Measurements from ENCODE around the gene ANO1. TPM values are rescaled to one million over a fixed set of nuclear protein-coding genes. Genes with fewer than 3 reads are reported as not detected.

ANO1 gene
- total RNA-seq, 4 donors from 2014 or later, result 2.3 to 9.2 (median 4.2) TPM

DNA sequence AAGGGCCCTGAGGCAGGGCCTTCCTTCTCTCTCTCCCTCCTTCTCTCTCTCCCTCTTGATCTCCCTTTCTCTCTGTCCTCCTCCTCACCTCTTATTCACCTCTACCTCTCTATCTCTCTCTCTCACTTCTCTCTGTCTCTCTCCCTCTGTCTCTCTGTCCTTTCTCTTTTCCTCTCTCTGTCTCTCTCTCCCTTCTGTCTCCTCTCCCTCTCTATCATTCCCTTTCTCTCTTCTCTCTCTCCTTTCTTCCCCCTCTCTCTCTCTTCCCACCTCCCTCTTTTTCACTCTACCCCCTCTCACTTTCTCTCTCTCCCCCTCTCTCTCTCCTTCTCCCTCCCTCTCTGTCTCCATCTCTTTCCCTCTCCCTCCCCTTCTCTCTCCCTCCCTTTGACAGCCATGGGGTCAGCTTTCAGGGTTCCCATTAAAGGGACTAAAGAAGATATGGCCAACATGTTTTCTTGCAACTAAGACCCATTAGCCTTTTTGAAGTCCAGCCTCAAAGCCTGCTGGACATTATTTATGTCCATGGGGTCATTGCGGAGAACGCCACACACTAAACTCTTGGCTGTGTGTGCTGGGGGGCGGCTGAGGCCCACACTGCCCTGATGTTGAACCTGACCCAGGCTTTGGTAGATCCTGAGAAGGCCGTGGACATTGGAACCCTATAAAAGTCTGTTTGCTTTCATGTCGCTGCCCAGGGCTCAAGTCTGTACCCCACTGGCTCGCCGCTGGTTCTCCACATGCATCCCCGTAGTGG is 15.0 kb downstream of the ANO1 start:
- no peaks in the 10 kb centered on the region for H3K27me3 ChIP-seq
- H3K9me3 ChIP-seq, result no peaks in the 10 kb centered on the region
- DNase-seq, result no peak
- TF ChIP-seq POLR2A (IDR thresholded peaks at IDR 0.05), result no peak
- TF ChIP-seq CTCF (IDR thresholded peaks at IDR 0.05 in 4 of 5, conservative IDR thresholded peaks at IDR 0.05 in 1 of 5), result no peak
- no peak overlapping the region for H3K4me3 ChIP-seq
- in situ Hi-C loops (cut with MboI; ENCODE audit: low sequenced_read_pairs in 4 of 4) (no loop called here), intact Hi-C loops (cut with DNase I; ENCODE audit: low total_unique reads) (loop anchor here (10.0 kb wide), 1 partner anchor 178 kb away; no protein-coding TSS in a partner anchor)
- ATAC-seq, result no peak
- H3K4me1 ChIP-seq, result peaks cover 9 to 18% of the 10 kb centered on the region in 2 donors
- no peaks in the 10 kb centered on the region for H3K36me3 ChIP-seq
- peak overlapping the region in 2 of 4 donors; percentile 34 to 38 for H3K27ac ChIP-seq

GRCh38 chr11:70095541-70096252 is 17.6 kb downstream of the ANO1 start:
- TF ChIP-seq CTCF (IDR thresholded peaks at IDR 0.05 in 4 of 5, conservative IDR thresholded peaks at IDR 0.05 in 1 of 5) (no peak), POLR2A (IDR thresholded peaks at IDR 0.05) (no peak)
- no peak for DNase-seq
- no peaks in the 10 kb centered on the region for H3K36me3 ChIP-seq
- H3K9me3 ChIP-seq, result no peaks in the 10 kb centered on the region
- peaks cover 7 to 14% of the 10 kb centered on the region in 2 donors for H3K4me1 ChIP-seq
- in situ Hi-C loops (cut with MboI; ENCODE audit: low sequenced_read_pairs in 4 of 4) (no loop called here), intact Hi-C loops (cut with DNase I; ENCODE audit: low total_unique reads) (loop anchor here (10.0 kb wide), 1 partner anchor 181 kb away; no protein-coding TSS in a partner anchor)
- no peak overlapping the region for H3K4me3 ChIP-seq
- no peaks in the 10 kb centered on the region for H3K27me3 ChIP-seq
- H3K27ac ChIP-seq, result peak overlapping the region; percentile 3 to 55 (median 42)
- ATAC-seq, result no peak

DNA sequence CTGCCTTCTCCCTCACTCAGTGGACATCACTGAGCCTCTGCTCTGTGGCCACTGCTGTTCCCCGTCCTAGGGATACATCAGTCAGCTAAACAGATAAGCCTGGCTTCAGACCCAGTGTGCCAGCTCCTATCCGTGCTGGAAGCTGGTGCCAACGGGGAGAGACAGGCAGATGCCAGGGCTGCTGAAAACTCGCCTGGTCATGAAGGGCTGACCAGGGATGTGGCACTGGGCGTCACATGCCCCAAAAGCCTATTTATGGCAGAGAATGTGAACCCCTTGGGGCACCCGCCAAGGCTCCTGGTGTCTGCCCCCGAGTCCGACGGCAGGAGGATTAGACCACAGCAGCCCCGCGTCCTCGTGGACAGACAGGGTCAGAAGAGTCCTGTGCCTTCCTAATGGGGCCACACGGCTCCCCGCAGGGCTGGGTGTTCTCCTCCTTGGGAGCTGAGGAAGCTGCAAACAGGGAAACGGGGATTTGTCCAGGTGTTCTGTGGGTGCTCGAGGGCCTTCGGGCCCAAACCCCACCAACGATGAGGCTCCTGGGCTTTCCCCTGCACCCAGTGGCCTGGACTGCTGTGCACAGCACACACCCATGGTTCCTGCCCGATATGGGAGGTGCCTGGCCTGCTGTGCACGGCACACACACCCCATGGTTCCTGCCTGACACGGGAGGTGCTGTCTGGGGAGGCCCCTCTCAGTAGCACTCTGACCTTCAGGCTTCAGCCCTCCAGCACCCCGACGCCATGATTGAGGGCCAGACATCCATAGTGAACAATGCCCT is 19.9 kb downstream of the ANO1 start:
- DNase-seq (no peak), ATAC-seq (peak in 1 of 2 donors; percentile 13)
- Histone ChIP-seq H3K27me3 (no peaks in the 10 kb centered on the region), H3K4me1 (peaks cover 0 to 8% of the 10 kb centered on the region in 2 donors), H3K4me3 (no peak overlapping the region), H3K36me3 (no peaks in the 10 kb centered on the region), H3K9me3 (no peaks in the 10 kb centered on the region), H3K27ac (peak overlapping the region in 2 of 4 donors; percentile 18 to 55)
- in situ Hi-C loops (cut with MboI; ENCODE audit: low sequenced_read_pairs in 4 of 4) (no loop called here), intact Hi-C loops (cut with DNase I; ENCODE audit: low total_unique reads) (loop anchor here (10.0 kb wide), 1 partner anchor 183 kb away; no protein-coding TSS in a partner anchor)
- TF ChIP-seq CTCF (IDR thresholded peaks at IDR 0.05 in 4 of 5, conservative IDR thresholded peaks at IDR 0.05 in 1 of 5) (no peak), POLR2A (IDR thresholded peaks at IDR 0.05) (no peak)

DNA sequence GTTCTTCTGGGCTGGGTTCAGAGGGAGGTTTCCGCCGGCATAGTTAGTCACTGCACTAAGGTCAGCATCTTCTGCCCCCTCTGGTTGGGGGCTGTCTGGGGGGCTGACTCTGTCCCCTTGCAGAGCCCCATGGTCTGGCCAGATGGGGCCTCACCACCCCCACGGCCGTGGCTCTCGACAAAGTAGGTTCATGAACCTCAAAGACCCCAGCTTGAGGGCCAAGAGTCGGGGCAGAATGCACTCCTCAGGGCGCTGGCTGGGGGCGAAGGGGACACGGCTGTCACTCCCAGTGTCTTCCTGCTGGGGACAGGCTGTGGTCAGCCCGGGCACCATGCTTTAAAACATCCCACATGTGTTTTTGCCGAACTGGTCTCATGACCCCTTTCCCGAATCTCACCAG is 20.8 kb downstream of the ANO1 start:
- in situ Hi-C loops (cut with MboI; ENCODE audit: low sequenced_read_pairs in 4 of 4), result no loop called here
- no peaks in the 10 kb centered on the region for H3K36me3 ChIP-seq
- H3K4me1 ChIP-seq, result peaks cover 0 to 8% of the 10 kb centered on the region in 2 donors
- intact Hi-C loops (cut with DNase I; ENCODE audit: low total_unique reads), result loop anchor here (10.0 kb wide), 1 partner anchor 184 kb away; no protein-coding TSS in a partner anchor
- no peaks in the 10 kb centered on the region for H3K9me3 ChIP-seq
- DNase-seq, result no peak
- H3K27ac ChIP-seq, result peak overlapping the region in 3 of 4 donors; percentile 27 to 55 (median 43)
- no peak for ATAC-seq
- H3K4me3 ChIP-seq, result no peak overlapping the region
- no peaks in the 10 kb centered on the region for H3K27me3 ChIP-seq
- TF ChIP-seq CTCF (IDR thresholded peaks at IDR 0.05 in 4 of 5, conservative IDR thresholded peaks at IDR 0.05 in 1 of 5) (no peak), POLR2A (IDR thresholded peaks at IDR 0.05) (no peak)
